ENCODE results near the gene ANKRD11.

DNA sequence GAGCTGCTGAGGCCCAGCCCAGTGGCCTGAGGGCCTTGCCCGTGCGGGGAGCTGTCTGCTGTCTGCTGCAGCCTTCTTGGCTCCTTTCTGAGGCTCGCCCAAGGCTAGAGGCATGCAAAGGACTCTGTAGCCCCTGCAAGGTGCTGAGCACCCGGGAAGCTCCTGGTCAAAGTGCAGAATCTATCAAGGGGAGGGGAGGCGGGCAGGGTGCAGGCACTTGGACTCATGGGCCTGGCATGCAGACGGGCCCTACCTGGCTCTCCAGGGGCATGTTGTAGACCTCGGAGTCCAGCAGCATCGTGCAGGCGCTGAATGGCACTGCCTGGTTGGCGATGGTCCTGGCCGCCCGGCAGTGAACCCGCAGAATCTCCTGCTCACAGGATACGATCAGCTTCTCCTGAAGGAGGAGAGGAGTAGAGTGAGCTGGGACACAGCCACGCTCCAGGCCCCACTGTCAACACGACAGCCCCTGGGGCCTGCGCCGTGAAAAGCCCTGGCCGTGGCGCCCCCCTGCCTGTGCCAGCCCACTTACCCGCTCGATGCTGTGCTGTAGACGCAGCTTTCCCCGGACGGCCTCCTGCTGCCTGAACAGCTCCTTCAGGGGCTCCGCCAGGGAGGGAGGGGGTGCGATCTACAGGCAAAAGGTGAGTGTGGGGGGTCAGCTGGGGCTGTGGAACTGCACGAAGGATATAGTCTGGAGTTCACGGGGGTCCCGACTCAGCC is 215.6 kb downstream of the ANKRD11 start:
- no peak for TF ChIP-seq POLR2A (IDR thresholded peaks at IDR 0.05; ENCODE audit: low read depth, low read length)
- no peak for TF ChIP-seq TAF1 (IDR thresholded peaks at IDR 0.05; ENCODE audit: low read depth, low read length)
- TF ChIP-seq PAX5 (IDR thresholded peaks at IDR 0.05; ENCODE audit: insufficient read depth, low read length, severe bottlenecking): no peak
- TF ChIP-seq POLR2AphosphoS5 (IDR thresholded peaks at IDR 0.05; ENCODE audit: low read depth, low read length): no peak
